Amygdala (tissue), 56 donors: ENCODE data around the gene TMEM86B.

ENCODE experiments used
- DNase-seq, 56 donors: peaks; one replicate each; lab custom pipeline; 2025; lab: John Stamatoyannopoulos, UW

Gene TMEM86B

GRCh38 chr19:55244004-55244680 lies 15.6 kb upstream of the TMEM86B start:
- DNase-seq: no peak

GRCh38 chr19:55242517-55242916 lies 14.0 kb upstream of the TMEM86B start:
- DNase-seq: no peak

GRCh38 chr19:55241935-55242464 lies 13.4 kb upstream of the TMEM86B start:
- no peak for DNase-seq

- no peak for DNase-seq
Measured at GRCh38 chr19:55241143-55241934, 12.8 kb upstream of the TMEM86B start.

- DNase-seq: peak in 6 of 56 donors; percentile 22 to 40 (median 29)
Measured at GRCh38 chr19:55240713-55241020, 12.1 kb upstream of the TMEM86B start.

GRCh38 chr19:55239004-55239403 lies 10.4 kb upstream of the TMEM86B start:
- no peak for DNase-seq

- no peak for DNase-seq
Measured at GRCh38 chr19:55238030-55238429, 9.5 kb upstream of the TMEM86B start.

- DNase-seq: no peak
Measured at GRCh38 chr19:55232986-55233385, 4.4 kb upstream of the TMEM86B start.

GRCh38 chr19:55232286-55232602 lies 3.7 kb upstream of the TMEM86B start:
- no peak for DNase-seq

- no peak for DNase-seq
Measured at GRCh38 chr19:55231391-55232285, 3.1 kb upstream of the TMEM86B start.

GRCh38 chr19:55230780-55231179 lies 2.2 kb upstream of the TMEM86B start:
- DNase-seq: no peak

- no peak for DNase-seq
Measured at GRCh38 chr19:55230329-55230728, 1.8 kb upstream of the TMEM86B start.

GRCh38 chr19:55229789-55230182 lies 1.2 kb upstream of the TMEM86B start:
- DNase-seq: no peak

- no peak for DNase-seq
Measured at GRCh38 chr19:55229145-55229788, 704 bp upstream of the TMEM86B start.

GRCh38 chr19:55228015-55228391 lies 560 bp downstream of the TMEM86B start:
- DNase-seq: no peak

- no peak for DNase-seq
Measured at GRCh38 chr19:55227241-55228014, 1.1 kb downstream of the TMEM86B start.

GRCh38 chr19:55226788-55227187 lies 1.8 kb downstream of the TMEM86B start:
- no peak for DNase-seq

GRCh38 chr19:55226273-55226672 lies 2.3 kb downstream of the TMEM86B start:
- no peak for DNase-seq

GRCh38 chr19:55225415-55225958 lies 3.1 kb downstream of the TMEM86B start:
- DNase-seq: no peak
